Stimulated activated CD8-positive, alpha-beta memory T cell treated with anti-CD3 and anti-CD28 coated beads, Interleukin-7, amount 100 ng/mL, for 48 hours (primary cell): Measurements from ENCODE around the gene NDUFB6.
"Not testable (repeated sequence)": the region's sequence is repeated elsewhere in the genome, so short reads cannot be mapped to it uniquely, and the experiment has no call there.

ENCODE experiments used
- DNase-seq, 2 donors: peaks; one replicate each; pipeline ENCODE4 v3.0.0-alpha.2; 2020; ENCODE audit warnings: low read depth in 1 of 2; ENCODE audit errors: extremely low read depth in 1 of 2

The NDUFB6 gene

GRCh38 chr9:32572900-32573523 lies at the start of gene NDUFB6:
Gene NDUFB6, minus strand, starts transcription at chr9:32573159. Its CDS starts 99 bp downstream, at chr9:32573060.
- peak; percentile 85 to 92 for DNase-seq

GRCh38 chr9:32618261-32618660 lies 45.3 kb upstream of the NDUFB6 start:
- no peak for DNase-seq

GRCh38 chr9:32606811-32607210 lies 33.9 kb upstream of the NDUFB6 start:
- DNase-seq: no peak

GRCh38 chr9:32603914-32604852 lies 31.2 kb upstream of the NDUFB6 start:
- no peak for DNase-seq

GRCh38 chr9:32599021-32599420 lies 26.1 kb upstream of the NDUFB6 start:
- not testable (repeated sequence) for DNase-seq

GRCh38 chr9:32596936-32597335 lies 24.0 kb upstream of the NDUFB6 start:
- DNase-seq: no peak

GRCh38 chr9:32596096-32596865 lies 23.3 kb upstream of the NDUFB6 start:
- DNase-seq: no peak

GRCh38 chr9:32590898-32591297 lies 17.9 kb upstream of the NDUFB6 start:
- DNase-seq: no peak

- DNase-seq: no peak
Measured at GRCh38 chr9:32590476-32590875, 17.5 kb upstream of the NDUFB6 start.

- no peak for DNase-seq
Measured at GRCh38 chr9:32589083-32589723, 16.2 kb upstream of the NDUFB6 start.

- peak in 1 of 2 donors; percentile 5 for DNase-seq
Measured at GRCh38 chr9:32587901-32588300, 14.9 kb upstream of the NDUFB6 start.

GRCh38 chr9:32584784-32585183 lies 11.8 kb upstream of the NDUFB6 start:
- DNase-seq: no peak

- no peak for DNase-seq
Measured at GRCh38 chr9:32581512-32582143, 8.7 kb upstream of the NDUFB6 start.

- DNase-seq: no peak
Measured at GRCh38 chr9:32580631-32581300, 7.8 kb upstream of the NDUFB6 start.

- DNase-seq: peak in 1 of 2 donors; percentile 50
Measured at GRCh38 chr9:32579706-32580331, 6.9 kb upstream of the NDUFB6 start.

GRCh38 chr9:32578976-32579375 lies 6.0 kb upstream of the NDUFB6 start:
- no peak for DNase-seq

GRCh38 chr9:32577316-32577715 lies 4.4 kb upstream of the NDUFB6 start:
- DNase-seq: no peak

GRCh38 chr9:32574858-32575257 lies 1.9 kb upstream of the NDUFB6 start:
- DNase-seq: no peak

GRCh38 chr9:32573821-32574220 lies 862 bp upstream of the NDUFB6 start:
- DNase-seq: no peak
